ENCODE data around the gene FGF22. TPM values are rescaled to one million over a fixed set of nuclear protein-coding genes. Genes with fewer than 3 reads are reported as not detected.

FGF22 gene
- total and polyA plus RNA-seq, 2 of the 8 experiments (the other 6 are each of a cell fraction or from before 2014, with no cell fraction given) = 0.44 to 1.7 TPM

DNA sequence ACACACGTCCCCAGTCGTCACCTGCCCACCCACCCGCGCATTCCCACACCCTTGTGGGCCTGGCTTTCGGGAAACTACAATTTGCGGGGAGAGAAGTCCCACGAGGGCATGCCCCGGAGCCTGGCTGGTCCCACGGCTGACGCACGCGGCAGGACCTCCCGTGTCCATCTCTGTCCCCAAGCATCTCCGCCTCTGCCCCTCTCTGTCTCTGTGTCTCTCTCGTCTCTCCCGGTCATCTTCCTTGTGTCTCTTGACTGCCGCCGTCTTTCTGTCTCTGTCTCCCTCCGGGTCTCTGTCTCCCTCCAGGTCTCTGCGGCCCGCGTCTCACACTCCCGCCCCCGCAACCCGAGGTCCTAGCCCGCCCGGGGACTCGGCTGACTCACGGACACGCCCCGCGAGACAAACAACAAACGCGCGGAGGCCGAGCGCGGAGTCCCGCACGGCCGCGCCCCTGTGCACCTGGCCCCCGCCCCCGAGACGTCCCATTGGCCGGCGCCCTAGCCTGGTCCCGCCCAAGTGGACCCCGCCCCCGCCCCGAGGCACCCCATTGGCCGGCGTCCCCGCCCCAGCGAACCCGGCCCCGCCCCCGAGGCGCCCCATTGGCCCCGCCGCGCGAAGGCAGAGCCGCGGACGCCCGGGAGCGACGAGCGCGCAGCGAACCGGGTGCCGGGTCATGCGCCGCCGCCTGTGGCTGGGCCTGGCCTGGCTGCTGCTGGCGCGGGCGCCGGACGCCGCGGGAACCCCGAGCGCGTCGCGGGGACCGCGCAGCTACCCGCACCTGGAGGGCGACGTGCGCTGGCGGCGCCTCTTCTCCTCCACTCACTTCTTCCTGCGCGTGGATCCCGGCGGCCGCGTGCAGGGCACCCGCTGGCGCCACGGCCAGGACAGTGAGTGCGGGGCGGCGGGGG is at the start of gene FGF22 (continued):
- 0 out of 2 replicates have a peak, but pooled peaks have one; percentile 10 for TF ChIP-seq EGR1 (IDR thresholded peaks at IDR 0.05; ENCODE audit: borderline replicate concordance, low read depth, low read length)
- TF ChIP-seq, protein P1, sequence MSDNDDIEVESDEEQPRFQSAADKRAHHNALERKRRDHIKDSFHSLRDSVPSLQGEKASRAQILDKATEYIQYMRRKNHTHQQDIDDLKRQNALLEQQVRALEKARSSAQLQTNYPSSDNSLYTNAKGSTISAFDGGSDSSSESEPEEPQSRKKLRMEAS (IDR thresholded peaks at IDR 0.05) = peak; percentile 8; the same call in 1 of the 2 replicates
- TF ChIP-seq PHF8 (conservative IDR thresholded peaks at IDR 0.05; ENCODE audit: low read depth, low read length) = 0 out of 2 replicates have a peak, but pooled peaks have one; percentile 26
- no peak for TF ChIP-seq EP300 (IDR thresholded peaks at IDR 0.05; ENCODE audit: borderline replicate concordance in 1 of 2, low read depth in 2 of 2, low read length in 2 of 2)
- no peak for TF ChIP-seq SAP30 (IDR thresholded peaks at IDR 0.05; ENCODE audit: insufficient read depth, insufficient replicate concordance, low read length)
- TF ChIP-seq HDAC2 (IDR thresholded peaks at IDR 0.05; ENCODE audit: borderline replicate concordance in 1 of 2, low read depth in 2 of 2, low read length in 2 of 2) = no peak
- TF ChIP-seq, protein P2, sequence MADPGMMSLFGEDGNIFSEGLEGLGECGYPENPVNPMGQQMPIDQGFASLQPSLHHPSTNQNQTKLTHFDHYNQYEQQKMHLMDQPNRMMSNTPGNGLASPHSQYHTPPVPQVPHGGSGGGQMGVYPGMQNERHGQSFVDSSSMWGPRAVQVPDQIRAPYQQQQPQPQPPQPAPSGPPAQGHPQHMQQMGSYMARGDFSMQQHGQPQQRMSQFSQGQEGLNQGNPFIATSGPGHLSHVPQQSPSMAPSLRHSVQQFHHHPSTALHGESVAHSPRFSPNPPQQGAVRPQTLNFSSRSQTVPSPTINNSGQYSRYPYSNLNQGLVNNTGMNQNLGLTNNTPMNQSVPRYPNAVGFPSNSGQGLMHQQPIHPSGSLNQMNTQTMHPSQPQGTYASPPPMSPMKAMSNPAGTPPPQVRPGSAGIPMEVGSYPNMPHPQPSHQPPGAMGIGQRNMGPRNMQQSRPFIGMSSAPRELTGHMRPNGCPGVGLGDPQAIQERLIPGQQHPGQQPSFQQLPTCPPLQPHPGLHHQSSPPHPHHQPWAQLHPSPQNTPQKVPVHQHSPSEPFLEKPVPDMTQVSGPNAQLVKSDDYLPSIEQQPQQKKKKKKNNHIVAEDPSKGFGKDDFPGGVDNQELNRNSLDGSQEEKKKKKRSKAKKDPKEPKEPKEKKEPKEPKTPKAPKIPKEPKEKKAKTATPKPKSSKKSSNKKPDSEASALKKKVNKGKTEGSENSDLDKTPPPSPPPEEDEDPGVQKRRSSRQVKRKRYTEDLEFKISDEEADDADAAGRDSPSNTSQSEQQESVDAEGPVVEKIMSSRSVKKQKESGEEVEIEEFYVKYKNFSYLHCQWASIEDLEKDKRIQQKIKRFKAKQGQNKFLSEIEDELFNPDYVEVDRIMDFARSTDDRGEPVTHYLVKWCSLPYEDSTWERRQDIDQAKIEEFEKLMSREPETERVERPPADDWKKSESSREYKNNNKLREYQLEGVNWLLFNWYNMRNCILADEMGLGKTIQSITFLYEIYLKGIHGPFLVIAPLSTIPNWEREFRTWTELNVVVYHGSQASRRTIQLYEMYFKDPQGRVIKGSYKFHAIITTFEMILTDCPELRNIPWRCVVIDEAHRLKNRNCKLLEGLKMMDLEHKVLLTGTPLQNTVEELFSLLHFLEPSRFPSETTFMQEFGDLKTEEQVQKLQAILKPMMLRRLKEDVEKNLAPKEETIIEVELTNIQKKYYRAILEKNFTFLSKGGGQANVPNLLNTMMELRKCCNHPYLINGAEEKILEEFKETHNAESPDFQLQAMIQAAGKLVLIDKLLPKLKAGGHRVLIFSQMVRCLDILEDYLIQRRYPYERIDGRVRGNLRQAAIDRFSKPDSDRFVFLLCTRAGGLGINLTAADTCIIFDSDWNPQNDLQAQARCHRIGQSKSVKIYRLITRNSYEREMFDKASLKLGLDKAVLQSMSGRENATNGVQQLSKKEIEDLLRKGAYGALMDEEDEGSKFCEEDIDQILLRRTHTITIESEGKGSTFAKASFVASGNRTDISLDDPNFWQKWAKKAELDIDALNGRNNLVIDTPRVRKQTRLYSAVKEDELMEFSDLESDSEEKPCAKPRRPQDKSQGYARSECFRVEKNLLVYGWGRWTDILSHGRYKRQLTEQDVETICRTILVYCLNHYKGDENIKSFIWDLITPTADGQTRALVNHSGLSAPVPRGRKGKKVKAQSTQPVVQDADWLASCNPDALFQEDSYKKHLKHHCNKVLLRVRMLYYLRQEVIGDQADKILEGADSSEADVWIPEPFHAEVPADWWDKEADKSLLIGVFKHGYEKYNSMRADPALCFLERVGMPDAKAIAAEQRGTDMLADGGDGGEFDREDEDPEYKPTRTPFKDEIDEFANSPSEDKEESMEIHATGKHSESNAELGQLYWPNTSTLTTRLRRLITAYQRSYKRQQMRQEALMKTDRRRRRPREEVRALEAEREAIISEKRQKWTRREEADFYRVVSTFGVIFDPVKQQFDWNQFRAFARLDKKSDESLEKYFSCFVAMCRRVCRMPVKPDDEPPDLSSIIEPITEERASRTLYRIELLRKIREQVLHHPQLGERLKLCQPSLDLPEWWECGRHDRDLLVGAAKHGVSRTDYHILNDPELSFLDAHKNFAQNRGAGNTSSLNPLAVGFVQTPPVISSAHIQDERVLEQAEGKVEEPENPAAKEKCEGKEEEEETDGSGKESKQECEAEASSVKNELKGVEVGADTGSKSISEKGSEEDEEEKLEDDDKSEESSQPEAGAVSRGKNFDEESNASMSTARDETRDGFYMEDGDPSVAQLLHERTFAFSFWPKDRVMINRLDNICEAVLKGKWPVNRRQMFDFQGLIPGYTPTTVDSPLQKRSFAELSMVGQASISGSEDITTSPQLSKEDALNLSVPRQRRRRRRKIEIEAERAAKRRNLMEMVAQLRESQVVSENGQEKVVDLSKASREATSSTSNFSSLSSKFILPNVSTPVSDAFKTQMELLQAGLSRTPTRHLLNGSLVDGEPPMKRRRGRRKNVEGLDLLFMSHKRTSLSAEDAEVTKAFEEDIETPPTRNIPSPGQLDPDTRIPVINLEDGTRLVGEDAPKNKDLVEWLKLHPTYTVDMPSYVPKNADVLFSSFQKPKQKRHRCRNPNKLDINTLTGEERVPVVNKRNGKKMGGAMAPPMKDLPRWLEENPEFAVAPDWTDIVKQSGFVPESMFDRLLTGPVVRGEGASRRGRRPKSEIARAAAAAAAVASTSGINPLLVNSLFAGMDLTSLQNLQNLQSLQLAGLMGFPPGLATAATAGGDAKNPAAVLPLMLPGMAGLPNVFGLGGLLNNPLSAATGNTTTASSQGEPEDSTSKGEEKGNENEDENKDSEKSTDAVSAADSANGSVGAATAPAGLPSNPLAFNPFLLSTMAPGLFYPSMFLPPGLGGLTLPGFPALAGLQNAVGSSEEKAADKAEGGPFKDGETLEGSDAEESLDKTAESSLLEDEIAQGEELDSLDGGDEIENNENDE (IDR thresholded peaks at IDR 0.05; ENCODE audit: insufficient replicate concordance, low read length) = no peak
